GOT3 (cell line): Measurements from ENCODE around the gene PSMD1.
"Not testable (repeated sequence)": the region's sequence is repeated elsewhere in the genome, so short reads cannot be mapped to it uniquely, and the experiment has no call there.

Experiments used
- DNase-seq: peaks from one replicate; lab custom pipeline; 2025; ENCODE audit warnings: mixed read lengths; lab: John Stamatoyannopoulos, UW

The PSMD1 gene

GRCh38 chr2:231186325-231186724, 129.7 kb downstream of the PSMD1 start:
- DNase-seq: no peak

GRCh38 chr2:231187736-231188505, 131.3 kb downstream of the PSMD1 start:
- DNase-seq: no peak

- DNase-seq: no peak
Observed at GRCh38 chr2:231188506-231189170, 132.0 kb downstream of the PSMD1 start.

GRCh38 chr2:231189171-231189530, 132.5 kb downstream of the PSMD1 start:
- DNase-seq: no peak

- no peak for DNase-seq
Observed at GRCh38 chr2:231189571-231190495, 133.2 kb downstream of the PSMD1 start.

- DNase-seq: no peak
Observed at GRCh38 chr2:231190531-231191197, 134.0 kb downstream of the PSMD1 start.

- DNase-seq: peak; percentile 24
Observed at GRCh38 chr2:231191896-231192872, 135.5 kb downstream of the PSMD1 start.

- DNase-seq: no peak
Observed at GRCh38 chr2:231193216-231193615, 136.5 kb downstream of the PSMD1 start.

- DNase-seq: no peak
Observed at GRCh38 chr2:231196592-231196991, 139.9 kb downstream of the PSMD1 start.

- not testable (repeated sequence) for DNase-seq
Observed at GRCh38 chr2:231197196-231197595, 140.5 kb downstream of the PSMD1 start.

GRCh38 chr2:231197706-231198290, 141.1 kb downstream of the PSMD1 start:
- DNase-seq: no peak

- DNase-seq: peak; percentile 37
Observed at GRCh38 chr2:231198291-231199173, 141.9 kb downstream of the PSMD1 start, which contains the start of gene ARMC9. Gene ARMC9, plus strand, starts transcription at chr2:231198631. Its CDS starts 7,608 bp downstream, at chr2:231206239.

- DNase-seq: no peak
Observed at GRCh38 chr2:231199219-231199618, 142.6 kb downstream of the PSMD1 start.

- DNase-seq: no peak
Observed at GRCh38 chr2:231200805-231201474, 144.3 kb downstream of the PSMD1 start.

- no peak for DNase-seq
Observed at GRCh38 chr2:231201475-231201814, 144.8 kb downstream of the PSMD1 start.

- no peak for DNase-seq
Observed at GRCh38 chr2:231203087-231203486, 146.4 kb downstream of the PSMD1 start.

- no peak for DNase-seq
Observed at GRCh38 chr2:231204146-231204545, 147.5 kb downstream of the PSMD1 start.

- DNase-seq: no peak
Observed at GRCh38 chr2:231204581-231204980, 147.9 kb downstream of the PSMD1 start.

- no peak for DNase-seq
Observed at GRCh38 chr2:231207734-231208133, 151.1 kb downstream of the PSMD1 start.
